IPS-18c (cell line): ENCODE data around the gene SELENOV.

Source experiments
- H3K4me3 ChIP-seq: 2 replicates; pipeline ENCODE4 v1.7.0; 2013; ENCODE audit warnings: low read depth, mild to moderate bottlenecking, low read length, moderate library complexity; ENCODE audit not compliant: insufficient read depth
- H3K9me3 ChIP-seq: one replicate; pipeline ENCODE4 v1.6.1; 2013; ENCODE audit warnings: mild to moderate bottlenecking, low read length, moderate library complexity; ENCODE audit not compliant: control insufficient read depth, insufficient read depth

SELENOV gene

GRCh38 chr19:39539518-39540332 lies 24.8 kb downstream of the SELENOV start, which contains the start of gene EID2:
TSS of gene EID2 (minus strand) at chr19:39540161. CDS start at chr19:39540079, 82 bp downstream.
- Histone ChIP-seq H3K9me3 (no peaks in the 10 kb centered on the region), H3K4me3 (peak within 1 kb of the TSS; percentile 90)

- H3K9me3 ChIP-seq, result no peaks in the 10 kb centered on the region
- no peak overlapping the region for H3K4me3 ChIP-seq
Observed at GRCh38 chr19:39540333-39540673, 25.4 kb downstream of the SELENOV start.

GRCh38 chr19:39542206-39542605 lies 27.3 kb downstream of the SELENOV start:
- no peak overlapping the region for H3K4me3 ChIP-seq
- H3K9me3 ChIP-seq, result no peaks in the 10 kb centered on the region

- no peaks in the 10 kb centered on the region for H3K9me3 ChIP-seq
- no peak overlapping the region for H3K4me3 ChIP-seq
Observed at GRCh38 chr19:39543477-39543857, 28.5 kb downstream of the SELENOV start.

- Histone ChIP-seq H3K4me3 (no peak overlapping the region), H3K9me3 (no peaks in the 10 kb centered on the region)
Observed at GRCh38 chr19:39544226-39544903, 29.4 kb downstream of the SELENOV start.

- Histone ChIP-seq H3K9me3 (no peaks in the 10 kb centered on the region), H3K4me3 (no peak overlapping the region)
Observed at GRCh38 chr19:39544911-39545310, 30.0 kb downstream of the SELENOV start.

GRCh38 chr19:39546599-39546998 lies 31.7 kb downstream of the SELENOV start:
- Histone ChIP-seq H3K4me3 (no peak overlapping the region), H3K9me3 (no peaks in the 10 kb centered on the region)

GRCh38 chr19:39550197-39550596 lies 35.3 kb downstream of the SELENOV start:
- Histone ChIP-seq H3K4me3 (no peak overlapping the region), H3K9me3 (no peaks in the 10 kb centered on the region)

GRCh38 chr19:39553082-39553652 lies 38.2 kb downstream of the SELENOV start:
- no peaks in the 10 kb centered on the region for H3K9me3 ChIP-seq
- no peak overlapping the region for H3K4me3 ChIP-seq

- no peak overlapping the region for H3K4me3 ChIP-seq
- no peaks in the 10 kb centered on the region for H3K9me3 ChIP-seq
Observed at GRCh38 chr19:39554701-39555311, 39.9 kb downstream of the SELENOV start.

GRCh38 chr19:39555883-39556282 lies 40.9 kb downstream of the SELENOV start:
- no peak overlapping the region for H3K4me3 ChIP-seq
- no peaks in the 10 kb centered on the region for H3K9me3 ChIP-seq

GRCh38 chr19:39557811-39558623 lies 43.1 kb downstream of the SELENOV start:
- Histone ChIP-seq H3K9me3 (no peaks in the 10 kb centered on the region), H3K4me3 (no peak overlapping the region)

- Histone ChIP-seq H3K9me3 (no peaks in the 10 kb centered on the region), H3K4me3 (no peak overlapping the region)
Observed at GRCh38 chr19:39558624-39559117, 43.7 kb downstream of the SELENOV start.

GRCh38 chr19:39563408-39563807 lies 48.5 kb downstream of the SELENOV start:
- H3K9me3 ChIP-seq, result no peaks in the 10 kb centered on the region
- H3K4me3 ChIP-seq, result no peak overlapping the region

- no peak overlapping the region for H3K4me3 ChIP-seq
- H3K9me3 ChIP-seq, result no peaks in the 10 kb centered on the region
Observed at GRCh38 chr19:39566064-39566463, 51.1 kb downstream of the SELENOV start.

- Histone ChIP-seq H3K4me3 (no peak overlapping the region), H3K9me3 (no peaks in the 10 kb centered on the region)
Observed at GRCh38 chr19:39568604-39569003, 53.7 kb downstream of the SELENOV start.
